Measurements from ENCODE around the gene NFIB. TPM values are rescaled to one million over a fixed set of nuclear protein-coding genes. Genes with fewer than 3 reads are reported as not detected.

NFIB gene
- total RNA-seq, 1 experiment from 2014 or later: 75.8 TPM

DNA sequence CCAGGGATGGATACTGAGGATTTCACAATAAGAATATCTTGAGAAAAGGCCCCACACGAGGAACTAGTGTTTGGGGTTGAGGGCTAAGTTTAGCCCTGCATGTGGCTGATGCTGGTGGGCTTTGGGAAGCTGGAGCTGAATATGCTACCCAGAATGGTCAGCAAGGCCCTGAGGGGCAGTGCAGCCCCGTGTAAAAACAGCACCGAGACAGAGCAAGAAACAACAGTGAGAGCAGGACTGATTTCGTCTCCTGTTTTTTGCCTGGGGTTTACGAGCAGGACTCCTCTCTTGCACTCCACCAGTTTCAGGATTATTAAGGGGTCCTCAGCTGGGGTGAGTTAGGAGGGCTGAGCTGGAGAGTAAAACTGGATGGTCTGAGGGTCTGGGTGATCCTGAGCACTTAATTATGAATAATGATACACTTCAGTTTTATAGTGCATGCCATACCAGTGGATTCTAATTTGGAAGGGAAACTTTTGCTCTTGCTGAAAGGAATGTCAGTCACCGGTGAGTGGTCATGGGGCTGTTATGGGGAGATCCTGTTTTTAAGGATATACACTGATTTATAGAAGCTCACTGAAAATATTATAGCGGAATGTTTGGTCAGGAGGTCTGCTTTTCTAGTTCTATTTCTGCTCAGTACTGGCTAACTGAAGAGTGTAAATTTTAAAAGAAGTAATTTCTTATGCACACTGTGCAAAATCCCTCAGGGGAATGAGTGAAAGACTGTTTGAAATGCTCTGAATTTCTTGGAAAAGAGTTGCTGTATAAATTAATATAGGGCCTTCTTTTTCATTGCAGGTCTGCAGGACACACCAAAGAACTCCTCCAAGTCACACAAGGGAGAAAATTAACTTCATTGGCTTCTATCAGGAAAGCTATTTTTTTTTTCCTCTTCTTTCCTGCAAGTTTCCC lies 42.7 kb upstream of the NFIB start:
- Mint-ChIP-seq H3K9me3 (ENCODE audit: low read depth, unreplicated experiment) (no peaks in the 10 kb centered on the region), H3K27me3 (ENCODE audit: unreplicated experiment) (no peaks in the 10 kb centered on the region), H3K36me3 (ENCODE audit: insufficient read depth, unreplicated experiment) (no peaks in the 10 kb centered on the region), H3K27ac (ENCODE audit: unreplicated experiment) (no peak overlapping the region), H3K4me1 (ENCODE audit: low read depth, unreplicated experiment) (peaks cover 13% of the 10 kb centered on the region), H3K4me3 (ENCODE audit: low read depth, unreplicated experiment) (no peak overlapping the region)
- CTCF ChIA-PET: no interaction called here
- TF ChIP-seq, protein P1, sequence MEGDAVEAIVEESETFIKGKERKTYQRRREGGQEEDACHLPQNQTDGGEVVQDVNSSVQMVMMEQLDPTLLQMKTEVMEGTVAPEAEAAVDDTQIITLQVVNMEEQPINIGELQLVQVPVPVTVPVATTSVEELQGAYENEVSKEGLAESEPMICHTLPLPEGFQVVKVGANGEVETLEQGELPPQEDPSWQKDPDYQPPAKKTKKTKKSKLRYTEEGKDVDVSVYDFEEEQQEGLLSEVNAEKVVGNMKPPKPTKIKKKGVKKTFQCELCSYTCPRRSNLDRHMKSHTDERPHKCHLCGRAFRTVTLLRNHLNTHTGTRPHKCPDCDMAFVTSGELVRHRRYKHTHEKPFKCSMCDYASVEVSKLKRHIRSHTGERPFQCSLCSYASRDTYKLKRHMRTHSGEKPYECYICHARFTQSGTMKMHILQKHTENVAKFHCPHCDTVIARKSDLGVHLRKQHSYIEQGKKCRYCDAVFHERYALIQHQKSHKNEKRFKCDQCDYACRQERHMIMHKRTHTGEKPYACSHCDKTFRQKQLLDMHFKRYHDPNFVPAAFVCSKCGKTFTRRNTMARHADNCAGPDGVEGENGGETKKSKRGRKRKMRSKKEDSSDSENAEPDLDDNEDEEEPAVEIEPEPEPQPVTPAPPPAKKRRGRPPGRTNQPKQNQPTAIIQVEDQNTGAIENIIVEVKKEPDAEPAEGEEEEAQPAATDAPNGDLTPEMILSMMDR (IDR thresholded peaks at IDR 0.05; ENCODE audit: unreplicated experiment): no peak
- BruUV-seq (replicated peaks): no TSS peak
- no peak for DNase-seq
- intact Hi-C loops (cut with micrococcal nuclease; ENCODE audit: unreplicated experiment): no loop called here

DNA sequence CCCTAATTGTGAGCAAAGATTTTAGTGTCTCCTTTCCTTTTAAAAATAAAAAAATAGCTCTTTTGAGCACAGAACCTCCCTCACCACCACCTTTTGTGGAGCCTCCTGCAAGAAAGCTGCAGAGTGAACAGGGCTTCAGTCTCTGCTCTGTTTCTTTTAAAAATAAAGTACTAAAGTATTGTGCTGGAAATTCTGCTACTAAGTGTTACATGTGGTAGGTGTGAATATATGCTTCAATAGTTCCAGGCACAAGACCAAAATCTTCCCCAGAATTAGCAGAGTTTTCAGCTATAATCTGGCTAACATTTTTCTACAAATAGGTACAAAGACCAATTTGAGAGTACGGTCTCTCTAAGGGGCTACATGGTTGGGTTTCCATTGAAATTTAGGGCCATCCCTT lies 40.3 kb upstream of the NFIB start:
- Mint-ChIP-seq H3K27ac (ENCODE audit: unreplicated experiment) (no peak overlapping the region), H3K36me3 (ENCODE audit: insufficient read depth, unreplicated experiment) (peaks cover 4% of the 10 kb centered on the region), H3K4me3 (ENCODE audit: low read depth, unreplicated experiment) (no peak overlapping the region), H3K27me3 (ENCODE audit: unreplicated experiment) (no peaks in the 10 kb centered on the region), H3K9me3 (ENCODE audit: low read depth, unreplicated experiment) (no peaks in the 10 kb centered on the region), H3K4me1 (ENCODE audit: low read depth, unreplicated experiment) (peaks cover 13% of the 10 kb centered on the region)
- intact Hi-C loops (cut with micrococcal nuclease; ENCODE audit: unreplicated experiment): loop anchor here (1.0 to 5.0 kb wide), 3 partner anchors 907 to 1002 kb away; no protein-coding TSS in a partner anchor
- BruUV-seq (replicated peaks): no TSS peak
- CTCF ChIA-PET: interaction anchor here (1.6 kb wide), 1 partner anchor 926 kb away, joined by 12 read pairs; no protein-coding TSS in a partner anchor
- TF ChIP-seq, protein P1 (IDR thresholded peaks at IDR 0.05; ENCODE audit: unreplicated experiment): no peak
- no peak for DNase-seq

- Mint-ChIP-seq H3K9me3 (ENCODE audit: low read depth, unreplicated experiment) (no peaks in the 10 kb centered on the region), H3K36me3 (ENCODE audit: insufficient read depth, unreplicated experiment) (peaks cover 4% of the 10 kb centered on the region), H3K27me3 (ENCODE audit: unreplicated experiment) (no peaks in the 10 kb centered on the region), H3K4me3 (ENCODE audit: low read depth, unreplicated experiment) (peak overlapping the region; percentile 52), H3K27ac (ENCODE audit: unreplicated experiment) (no peak overlapping the region), H3K4me1 (ENCODE audit: low read depth, unreplicated experiment) (peaks cover 13% of the 10 kb centered on the region)
- intact Hi-C loops (cut with micrococcal nuclease; ENCODE audit: unreplicated experiment): loop anchor here (1.0 to 5.0 kb wide), 3 partner anchors 906 to 1001 kb away; no protein-coding TSS in a partner anchor
- CTCF ChIA-PET: interaction anchor here (0.8 to 1.6 kb wide), 4 partner anchors 16 to 926 kb away, joined by 3 to 12 read pairs (median 3); no protein-coding TSS in a partner anchor
- DNase-seq: peak; percentile 90
- TF ChIP-seq, protein P1 (IDR thresholded peaks at IDR 0.05; ENCODE audit: unreplicated experiment): peak; percentile 50
- no TSS peak for BruUV-seq (replicated peaks)
Observed at GRCh38 chr9:14353222-14354056, 39.5 kb upstream of the NFIB start.

GRCh38 chr9:14352503-14352902 lies 38.6 kb upstream of the NFIB start:
- Mint-ChIP-seq H3K4me3 (ENCODE audit: low read depth, unreplicated experiment) (no peak overlapping the region), H3K4me1 (ENCODE audit: low read depth, unreplicated experiment) (peaks cover 13% of the 10 kb centered on the region), H3K27me3 (ENCODE audit: unreplicated experiment) (no peaks in the 10 kb centered on the region), H3K36me3 (ENCODE audit: insufficient read depth, unreplicated experiment) (peaks cover 8% of the 10 kb centered on the region), H3K27ac (ENCODE audit: unreplicated experiment) (no peak overlapping the region), H3K9me3 (ENCODE audit: low read depth, unreplicated experiment) (no peaks in the 10 kb centered on the region)
- DNase-seq: no peak
- CTCF ChIA-PET: interaction anchor here (1.0 to 1.6 kb wide), 2 partner anchors 57 to 925 kb away, joined by 3 to 12 read pairs; no protein-coding TSS in a partner anchor
- BruUV-seq (replicated peaks): no TSS peak
- TF ChIP-seq, protein P1 (IDR thresholded peaks at IDR 0.05; ENCODE audit: unreplicated experiment): no peak
- intact Hi-C loops (cut with micrococcal nuclease; ENCODE audit: unreplicated experiment): loop anchor here (5.0 kb wide), 2 partner anchors 905 to 1000 kb away; no protein-coding TSS in a partner anchor

All from Calu3 (cell line).